Activated T-helper 1 cell treated with Interleukin-2 at 50 U/mL for 16 hours (primary cell): ENCODE data around the gene RGS19.

Source experiments
- DNase-seq: peaks from one replicate; pipeline ENCODE4 v3.0.0-alpha.2; 2020; ENCODE audit warnings: low read depth

Gene RGS19

DNA sequence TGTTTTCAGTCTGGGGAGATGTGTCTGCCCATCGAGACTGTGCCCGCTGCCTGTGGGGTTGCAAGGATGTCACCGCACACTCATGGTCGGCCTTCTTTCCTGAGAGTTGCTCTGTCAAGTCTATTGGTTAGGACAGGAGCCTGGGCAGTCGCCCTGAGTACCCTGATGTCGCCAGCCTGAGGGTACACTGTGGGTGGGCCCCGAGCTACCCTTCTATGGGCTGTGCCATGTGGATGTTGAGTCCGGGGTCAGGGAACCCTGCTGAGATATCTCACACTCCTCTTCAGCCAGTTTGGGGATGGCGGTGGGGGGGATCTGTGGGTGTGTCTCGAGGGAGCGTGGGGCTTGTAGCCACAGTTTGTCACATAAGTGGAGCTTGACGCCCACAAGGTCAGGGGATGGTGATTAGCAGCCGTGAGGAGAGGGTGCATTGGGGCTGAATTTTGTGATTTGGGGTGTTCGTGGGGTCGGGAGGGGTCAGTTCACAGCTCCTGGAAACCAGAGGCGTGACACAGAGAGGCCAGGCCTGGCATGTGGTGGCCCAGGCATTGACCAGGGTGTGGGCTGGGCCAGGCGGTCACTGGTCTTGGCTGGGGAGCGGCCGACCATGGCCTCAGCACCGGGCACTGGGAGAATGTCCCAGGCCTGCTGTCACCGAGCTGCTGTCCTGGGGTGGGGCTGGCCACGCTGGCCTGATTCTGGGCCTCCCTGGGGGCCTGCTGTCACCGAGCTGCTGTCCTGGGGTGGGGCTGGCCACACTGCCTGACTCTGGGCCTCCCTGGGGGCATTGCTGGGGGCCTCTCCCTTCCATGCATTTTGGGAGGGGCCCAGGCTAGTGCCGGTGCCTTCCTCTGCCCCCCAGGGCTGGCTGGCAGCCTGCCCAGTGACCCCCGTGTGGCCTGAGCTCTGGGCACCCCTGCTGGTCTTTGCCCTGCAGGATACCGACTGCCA, 29.7 kb upstream of the RGS19 start:
- no peak for DNase-seq

GRCh38 chr20:64107736-64108457, 28.6 kb upstream of the RGS19 start:
- DNase-seq, result no peak

GRCh38 chr20:64106981-64107735, 27.8 kb upstream of the RGS19 start, which contains the start of gene NPBWR2:
TSS of gene NPBWR2 (minus strand) at chr20:64107565. CDS start at chr20:64106831, 734 bp downstream.
- no peak for DNase-seq

GRCh38 chr20:64106435-64106961, 27.2 kb upstream of the RGS19 start:
- no peak for DNase-seq

- DNase-seq, result no peak
These were observed 26.6 kb upstream of the RGS19 start for GRCh38 chr20:64105846-64106434.

GRCh38 chr20:64104667-64105451, 25.5 kb upstream of the RGS19 start:
- DNase-seq, result no peak

DNA sequence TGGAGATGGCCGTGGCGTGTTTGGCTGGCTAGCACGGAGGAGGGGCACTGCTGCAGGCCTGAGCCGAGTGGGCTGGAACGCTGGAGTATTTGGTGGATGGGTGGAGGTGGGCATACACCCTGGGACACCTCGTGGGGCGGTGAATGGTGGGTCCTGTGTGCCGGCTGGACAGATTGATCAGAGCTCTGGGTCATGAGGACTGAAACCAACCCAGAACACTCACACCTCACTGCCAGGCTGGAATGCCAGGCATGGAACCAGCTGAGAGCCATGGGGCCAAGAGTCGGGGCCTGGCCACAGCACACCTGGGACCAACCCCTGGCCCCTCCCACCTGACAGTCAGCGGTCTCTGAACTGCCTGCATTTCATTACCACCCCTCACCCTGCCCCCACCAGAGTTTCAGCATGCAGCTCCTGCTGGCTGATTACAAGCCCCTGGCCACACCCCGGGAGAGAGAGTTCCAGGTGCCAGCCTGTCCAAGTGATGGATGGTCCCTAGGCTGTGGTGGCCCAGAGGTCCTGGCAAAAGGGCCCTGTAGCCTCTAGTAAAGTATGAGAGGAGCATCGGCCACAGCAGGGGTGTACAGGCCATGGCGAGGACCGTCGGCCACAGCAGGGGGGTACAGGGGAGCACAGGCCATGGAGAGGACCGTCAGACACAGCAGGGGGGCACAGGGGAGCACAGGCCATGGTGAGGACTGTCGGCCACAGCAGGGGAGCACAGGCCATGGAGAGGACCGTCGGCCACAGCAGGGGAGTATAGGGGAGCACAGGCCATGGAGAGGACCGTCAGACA, 24.8 kb upstream of the RGS19 start:
- DNase-seq, result no peak

- no peak for DNase-seq
These were observed 23.5 kb upstream of the RGS19 start for GRCh38 chr20:64102647-64103354.

DNA sequence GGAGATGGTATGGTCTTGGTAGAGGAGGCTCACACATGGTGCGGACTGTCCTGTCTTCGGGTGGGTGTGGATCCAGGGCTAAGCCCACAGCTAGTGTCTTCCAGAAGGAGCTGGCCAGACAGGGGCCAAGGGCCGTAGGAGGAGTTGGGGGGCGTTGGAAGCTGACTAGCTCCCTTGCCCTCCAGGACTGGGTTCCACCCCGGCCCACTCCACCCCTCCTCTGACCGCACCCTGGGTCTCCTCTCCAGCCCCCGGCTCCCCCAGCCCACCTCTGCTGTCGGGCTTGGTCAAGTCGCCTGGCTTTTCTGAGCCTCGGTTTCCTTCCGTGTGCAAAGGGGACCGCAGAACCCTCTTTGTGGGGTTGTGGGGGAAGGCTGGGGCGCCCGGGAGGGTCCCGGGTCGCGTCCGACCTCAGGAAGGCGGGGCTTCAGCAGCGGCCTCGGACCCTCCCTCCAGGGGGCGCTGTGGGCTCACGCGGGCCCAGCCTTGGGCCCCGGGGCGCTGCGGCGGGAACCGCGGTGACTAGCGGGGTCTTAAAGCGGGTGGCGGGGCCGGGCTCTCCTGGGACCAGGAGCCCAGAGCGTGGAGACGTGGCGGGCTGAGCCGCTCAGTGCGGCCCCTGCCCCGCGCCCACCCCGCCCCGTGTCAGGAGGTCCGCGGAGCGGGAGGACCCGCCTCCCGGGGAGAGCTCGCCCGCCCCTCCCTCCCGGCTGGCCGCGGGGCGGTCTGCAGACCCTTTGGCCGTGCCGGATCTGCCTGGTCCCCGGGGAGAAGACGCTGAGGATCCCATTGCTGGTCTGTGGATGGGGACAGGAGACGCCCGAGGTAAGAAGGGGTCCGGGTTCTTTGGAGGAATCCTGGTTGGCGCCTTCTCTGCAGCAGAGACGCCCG, 22.7 kb upstream of the RGS19 start:
- peak; percentile 51 for DNase-seq

DNA sequence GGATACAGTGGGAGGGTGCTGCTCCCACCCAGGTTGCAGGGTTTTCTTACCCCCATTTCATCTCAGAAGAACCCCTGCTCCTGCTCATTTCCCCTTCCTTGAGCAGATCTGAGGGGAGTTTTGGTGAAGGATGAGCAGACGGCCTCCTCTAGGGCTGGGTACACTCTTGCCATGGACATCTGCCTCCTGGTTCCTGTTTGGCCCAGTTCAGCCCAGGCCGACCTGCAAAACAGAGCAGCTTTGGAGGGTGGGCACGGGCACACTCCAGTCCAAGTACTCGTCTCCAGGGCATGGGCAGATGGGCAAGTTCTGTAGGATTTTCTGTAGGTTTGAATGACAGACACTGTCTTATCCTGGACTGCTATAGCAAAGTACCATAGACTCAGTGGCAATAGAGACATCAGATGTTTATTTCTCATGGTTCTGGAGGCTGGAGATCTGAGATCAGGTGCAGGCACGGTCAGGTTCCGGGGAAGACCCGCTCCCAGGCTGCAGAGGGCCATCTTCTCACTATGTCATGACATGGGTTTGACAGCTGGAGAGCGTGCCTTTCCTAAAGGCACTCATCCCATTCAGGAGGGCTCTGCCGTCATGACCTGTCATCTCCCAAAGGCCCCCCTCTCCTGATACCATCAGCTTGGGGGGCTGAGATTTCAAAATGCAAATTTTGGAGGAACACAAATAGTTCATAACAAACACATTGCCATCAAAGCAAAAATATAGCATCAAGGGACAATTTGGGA, 21.8 kb upstream of the RGS19 start:
- no peak for DNase-seq

DNA sequence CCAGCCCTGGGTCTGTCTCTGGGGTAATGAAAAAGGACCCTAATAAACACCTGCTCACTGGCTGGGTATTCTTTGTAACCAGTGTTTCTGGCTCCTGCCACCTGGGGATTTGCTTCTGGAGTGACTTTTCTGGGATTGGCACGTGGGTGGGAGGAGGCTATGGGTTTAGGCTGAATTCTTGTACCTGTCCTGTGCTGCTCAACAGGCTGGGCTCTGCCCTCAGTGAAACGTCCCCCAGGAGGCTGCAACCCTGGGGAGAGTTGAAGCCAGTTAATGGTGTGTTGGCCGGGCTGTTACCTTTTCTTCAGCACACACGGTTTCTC, 21.2 kb upstream of the RGS19 start:
- DNase-seq, result no peak

DNA sequence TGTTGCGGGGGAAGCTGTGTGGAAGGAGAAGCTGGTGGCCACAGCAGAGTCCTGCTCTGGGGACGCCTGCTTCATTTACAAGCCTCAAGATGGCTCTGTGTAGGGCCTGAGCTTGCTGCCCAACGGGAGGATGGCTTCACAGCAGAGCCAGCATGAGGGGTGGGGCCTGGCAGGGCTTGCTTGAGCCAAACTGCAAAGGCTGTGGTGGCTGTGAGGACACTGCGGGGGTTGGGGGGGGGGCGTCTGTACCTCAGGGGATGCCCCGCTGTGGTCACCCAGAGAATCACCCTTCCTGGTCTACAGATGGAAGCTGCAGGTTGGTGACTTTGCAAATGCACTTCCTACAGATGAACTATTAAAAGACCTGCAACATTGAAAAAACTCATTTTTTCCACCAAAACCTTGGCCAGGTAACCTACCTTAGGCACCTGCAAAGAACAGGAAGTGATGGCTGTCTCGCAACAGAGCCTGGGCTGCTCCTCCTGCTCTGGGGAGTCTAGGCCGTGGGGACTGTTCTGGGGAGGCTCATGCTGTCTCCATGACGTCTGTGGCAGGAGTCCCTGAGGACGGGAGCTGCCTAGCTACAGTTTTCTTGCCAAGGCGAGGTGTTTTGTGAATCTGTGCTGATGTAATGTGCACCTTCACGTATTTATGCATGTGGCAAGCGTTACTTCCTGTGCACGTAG, 20.7 kb upstream of the RGS19 start:
- DNase-seq, result no peak

- no peak for DNase-seq
These were observed 19.9 kb upstream of the RGS19 start for GRCh38 chr20:64099086-64099786.

DNA sequence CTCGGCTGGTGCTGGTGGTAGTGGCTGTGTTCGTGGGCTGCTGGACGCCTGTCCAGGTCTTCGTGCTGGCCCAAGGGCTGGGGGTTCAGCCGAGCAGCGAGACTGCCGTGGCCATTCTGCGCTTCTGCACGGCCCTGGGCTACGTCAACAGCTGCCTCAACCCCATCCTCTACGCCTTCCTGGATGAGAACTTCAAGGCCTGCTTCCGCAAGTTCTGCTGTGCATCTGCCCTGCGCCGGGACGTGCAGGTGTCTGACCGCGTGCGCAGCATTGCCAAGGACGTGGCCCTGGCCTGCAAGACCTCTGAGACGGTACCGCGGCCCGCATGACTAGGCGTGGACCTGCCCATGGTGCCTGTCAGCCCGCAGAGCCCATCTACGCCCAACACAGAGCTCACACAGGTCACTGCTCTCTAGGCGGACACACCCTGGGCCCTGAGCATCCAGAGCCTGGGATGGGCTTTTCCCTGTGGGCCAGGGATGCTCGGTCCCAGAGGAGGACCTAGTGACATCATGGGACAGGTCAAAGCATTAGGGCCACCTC, 19.2 kb upstream of the RGS19 start:
- DNase-seq, result no peak

GRCh38 chr20:64096535-64096934, 17.2 kb upstream of the RGS19 start:
- no peak for DNase-seq

GRCh38 chr20:64095927-64096326, 16.6 kb upstream of the RGS19 start:
- DNase-seq, result no peak
